Measurements from ENCODE around the gene GABPB1. TPM values are rescaled to one million over a fixed set of nuclear protein-coding genes. Genes with fewer than 3 reads are reported as not detected.

The GABPB1 gene
- total and polyA plus RNA-seq, 2 of the 13 experiments (the other 11 are each of a cell fraction or from before 2014, with no cell fraction given) = 17.5 to 39.5 TPM

GRCh38 chr15:50246631-50247030, 108.4 kb downstream of the GABPB1 start:
- DNase-seq (ENCODE audit: low spot score) (no peak), FAIRE-seq (no peak), ATAC-seq (no peak)
- intact Hi-C loops (cut with micrococcal nuclease; ENCODE audit: unreplicated experiment) (no loop called here), in situ Hi-C loops (cut with HindIII; ENCODE audit: extremely low pct_ligation_motif_present, low pct_unique_long_range_greater_than_20kb) (no loop called here)
- H3K4me2 ChIP-seq (ENCODE audit: low read depth, low read length) = no peak overlapping the region
- no peaks in the 10 kb centered on the region for H3K79me2 ChIP-seq (ENCODE audit: insufficient read depth, low read length)
- no peaks in the 10 kb centered on the region for H3K9me3 ChIP-seq (ENCODE audit: low read length)
- H3K4me1 ChIP-seq (ENCODE audit: insufficient read depth, low read length) = peaks cover 68% of the 10 kb centered on the region
- H4K20me1 ChIP-seq (ENCODE audit: insufficient read depth, low read length) = no peaks in the 10 kb centered on the region
- H3K4me3 ChIP-seq (replicated peaks in 1 of 3; ENCODE audit: insufficient read depth in 1 of 3, low read depth in 2 of 3, low read length in 3 of 3) = no peak overlapping the region
- 69% methylated on average over 2 of the region's 2 CpGs for WGBS (ENCODE audit: low lambda C conversion rate)
- no peak overlapping the region for H2AFZ ChIP-seq (ENCODE audit: low read length)
- no peaks in the 10 kb centered on the region for H3K27me3 ChIP-seq (ENCODE audit: control insufficient read depth in 1 of 2, insufficient read depth in 2 of 2, low read length in 2 of 2)
- CTCF ChIA-PET (ENCODE audit: low intra/inter-chr PET ratio, low total read pairs) = no interaction called here
- no peaks in the 10 kb centered on the region for H3K36me3 ChIP-seq (replicated peaks in 1 of 2; ENCODE audit: control insufficient read depth in 1 of 2, insufficient read depth in 2 of 2, low read length in 2 of 2)
- no peak overlapping the region for H3K27ac ChIP-seq (ENCODE audit: extremely low read length, insufficient read depth, low read length)
- H3K9ac ChIP-seq (ENCODE audit: insufficient read depth, low read depth, low read length) = no peak overlapping the region
- BruUV-seq (replicated peaks) = no TSS peak
- POLR2A ChIA-PET = no interaction called here
- TF ChIP-seq USF2 (IDR thresholded peaks at IDR 0.05; ENCODE audit: low read depth, low read length) (no peak), USF2 (CRISPR knock-in tag; IDR thresholded peaks at IDR 0.05; ENCODE audit: borderline replicate concordance) (no peak), NAIF1 (CRISPR knock-in tag; IDR thresholded peaks at IDR 0.05; ENCODE audit: borderline replicate concordance) (no peak)

DNA sequence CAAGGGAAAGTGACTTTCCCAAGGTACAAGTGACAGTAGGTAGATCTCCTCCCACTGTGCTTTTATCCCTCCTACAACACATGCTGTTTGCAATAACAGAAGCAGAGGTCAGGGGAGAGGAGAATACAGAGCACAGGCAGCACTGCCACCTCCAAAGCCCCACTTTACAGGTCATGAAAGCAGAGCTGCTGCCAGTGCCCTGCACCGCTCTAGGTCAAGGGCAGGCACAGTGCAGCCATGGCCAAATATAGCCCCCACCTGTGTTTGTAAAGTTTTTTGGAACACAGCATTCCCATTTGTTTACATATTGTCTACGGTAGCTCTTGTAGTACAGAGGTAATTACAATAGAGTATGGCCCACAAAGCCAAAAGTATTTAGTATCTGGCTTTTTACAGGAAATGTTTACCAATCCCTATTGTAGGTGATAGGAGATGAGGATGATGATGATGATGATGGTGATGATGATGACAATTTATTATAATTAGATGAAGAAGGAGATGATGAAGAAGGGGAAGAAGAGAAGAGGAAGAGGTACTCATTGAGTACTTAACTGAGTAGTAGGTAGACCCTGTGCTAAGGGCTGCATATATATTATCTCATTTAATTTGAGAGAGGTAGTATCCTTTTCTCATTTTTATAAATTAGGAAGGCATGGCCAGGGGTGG, 109.9 kb downstream of the GABPB1 start:
- Histone ChIP-seq H2AFZ (ENCODE audit: low read length) (no peak overlapping the region), H3K9ac (ENCODE audit: insufficient read depth, low read depth, low read length) (no peak overlapping the region), H4K20me1 (ENCODE audit: insufficient read depth, low read length) (no peaks in the 10 kb centered on the region), H3K4me3 (replicated peaks in 1 of 3; ENCODE audit: insufficient read depth in 1 of 3, low read depth in 2 of 3, low read length in 3 of 3) (no peak overlapping the region), H3K27ac (ENCODE audit: extremely low read length, insufficient read depth, low read length) (peak overlapping the region; percentile 34), H3K27me3 (ENCODE audit: control insufficient read depth in 1 of 2, insufficient read depth in 2 of 2, low read length in 2 of 2) (no peaks in the 10 kb centered on the region), H3K4me2 (ENCODE audit: low read depth, low read length) (peak overlapping the region; percentile 36; the same call in 1 of the 2 replicates), H3K4me1 (ENCODE audit: insufficient read depth, low read length) (peaks cover 80% of the 10 kb centered on the region), H3K79me2 (ENCODE audit: insufficient read depth, low read length) (no peaks in the 10 kb centered on the region), H3K36me3 (replicated peaks in 1 of 2; ENCODE audit: control insufficient read depth in 1 of 2, insufficient read depth in 2 of 2, low read length in 2 of 2) (no peaks in the 10 kb centered on the region), H3K9me3 (ENCODE audit: low read length) (no peaks in the 10 kb centered on the region)
- ATAC-seq (peak; percentile 84), DNase-seq (ENCODE audit: low spot score) (no peak), FAIRE-seq (peak; percentile 47)
- no TSS peak for BruUV-seq (replicated peaks)
- POLR2A ChIA-PET = interaction anchor here (1.2 kb wide), 1 partner anchor 109 kb away, joined by 8 read pairs; no protein-coding TSS in a partner anchor
- intact Hi-C loops (cut with micrococcal nuclease; ENCODE audit: unreplicated experiment) = no loop called here
- CTCF ChIA-PET (ENCODE audit: low intra/inter-chr PET ratio, low total read pairs) = no interaction called here
- 8% methylated on average over 2 of the region's 2 CpGs for WGBS (ENCODE audit: low lambda C conversion rate)
- in situ Hi-C loops (cut with HindIII; ENCODE audit: extremely low pct_ligation_motif_present, low pct_unique_long_range_greater_than_20kb) = no loop called here
- TF ChIP-seq HOXA5 (CRISPR knock-in tag; IDR thresholded peaks at IDR 0.05) (no peak), ASH2L (IDR thresholded peaks at IDR 0.05; ENCODE audit: insufficient read length, low read depth, low read length) (no peak), PRDM10 (CRISPR knock-in tag; IDR thresholded peaks at IDR 0.05; ENCODE audit: low read depth) (no peak), HNF4G (IDR thresholded peaks at IDR 0.05; ENCODE audit: borderline replicate concordance, low read depth, low read length) (no peak), HNF4G (CRISPR knock-in tag; IDR thresholded peaks at IDR 0.05; ENCODE audit: borderline replicate concordance, low read depth) (no peak), TEAD3 (CRISPR knock-in tag; optimal IDR thresholded peaks at IDR 0.05; ENCODE audit: borderline replicate concordance) (no peak), RXRA (CRISPR knock-in tag; IDR thresholded peaks at IDR 0.05) (peak; percentile 21; the same call in 1 of the 2 replicates)

Measured in HepG2 (cell line).